Suprapubic skin (tissue), 4 donors: ENCODE measurements around the gene SERPINF2. TPM values are rescaled to one million over a fixed set of nuclear protein-coding genes. Genes with fewer than 3 reads are reported as not detected.
"Not testable (repeated sequence)": the region's sequence is repeated elsewhere in the genome, so short reads cannot be mapped to it uniquely, and the experiment has no call there.

Source experiments
- DNase-seq, 2 donors: peaks; one replicate each; pipeline ENCODE4 v3.0.0-alpha.2; 2019; ENCODE audit warnings: low spot score in 2 of 2
- H3K27ac ChIP-seq: fragments of 200-600 bp; sonication (generic); one replicate; pipeline ENCODE4 v1.5.1; 2019
- H3K27me3 ChIP-seq: fragments of 200-600 bp; sonication (generic); one replicate; pipeline ENCODE4 v1.5.1; 2019
- H3K36me3 ChIP-seq: fragments of 200-600 bp; sonication (generic); one replicate; pipeline ENCODE4 v1.5.1; 2019
- H3K4me1 ChIP-seq: fragments of 200-600 bp; sonication (generic); one replicate; pipeline ENCODE4 v1.5.1; 2019
- H3K4me3 ChIP-seq: fragments of 200-600 bp; sonication (generic); one replicate; pipeline ENCODE4 v1.5.1; 2019; ENCODE audit warnings: mild to moderate bottlenecking
- H3K9me3 ChIP-seq: fragments of 200-600 bp; sonication (generic); one replicate; pipeline ENCODE4 v1.5.1; 2019
- CTCF ChIP-seq, 2 donors: fragments of 200-600 bp in 1 of 2; fragments of 450-650 bp in 1 of 2; sonication (generic) in 1 of 2; IDR thresholded peaks; one replicate each; pipeline ENCODE4 v1.5.1; 2016 to 2019; ENCODE audit warnings: antibody characterized with exemption in 2 of 2, mild to moderate bottlenecking in 1 of 2, moderate library complexity in 1 of 2
- EP300 ChIP-seq: sonication (generic); formaldehyde crosslinking; IDR thresholded peaks from one replicate; pipeline ENCODE4 v1.6.1; 2017; ENCODE audit warnings: antibody characterized with exemption
- POLR2A ChIP-seq, 2 donors: fragments of 450-650 bp; IDR thresholded peaks; one replicate each; pipeline ENCODE4 v1.6.1; 2017; ENCODE audit warnings: antibody characterized with exemption in 2 of 2, mild to moderate bottlenecking in 2 of 2, moderate library complexity in 2 of 2
- POLR2AphosphoS5 ChIP-seq, 3 donors: sonication (generic); formaldehyde crosslinking; IDR thresholded peaks; one replicate each; pipeline ENCODE4 v1.6.1; 2017; ENCODE audit warnings: antibody characterized with exemption in 3 of 3
- WGBS: methylation state at CpG from one replicate; pipeline ENCODE4 v1.1.5; 2018; 5-methylcytosine and 5-hydroxymethylcytosine counted together
- total RNA-seq, 4 donors: library from RNA; depleted of rRNA; stranded (reverse); fragments of >200 nt; gene quantifications; one replicate each; pipeline ENCODE4 v1.1.0, GENCODE V29; 2016

Gene SERPINF2
- total RNA-seq = 1 to 10 TPM; 3.9 to 7.4 (median 5.9) TPM

DNA sequence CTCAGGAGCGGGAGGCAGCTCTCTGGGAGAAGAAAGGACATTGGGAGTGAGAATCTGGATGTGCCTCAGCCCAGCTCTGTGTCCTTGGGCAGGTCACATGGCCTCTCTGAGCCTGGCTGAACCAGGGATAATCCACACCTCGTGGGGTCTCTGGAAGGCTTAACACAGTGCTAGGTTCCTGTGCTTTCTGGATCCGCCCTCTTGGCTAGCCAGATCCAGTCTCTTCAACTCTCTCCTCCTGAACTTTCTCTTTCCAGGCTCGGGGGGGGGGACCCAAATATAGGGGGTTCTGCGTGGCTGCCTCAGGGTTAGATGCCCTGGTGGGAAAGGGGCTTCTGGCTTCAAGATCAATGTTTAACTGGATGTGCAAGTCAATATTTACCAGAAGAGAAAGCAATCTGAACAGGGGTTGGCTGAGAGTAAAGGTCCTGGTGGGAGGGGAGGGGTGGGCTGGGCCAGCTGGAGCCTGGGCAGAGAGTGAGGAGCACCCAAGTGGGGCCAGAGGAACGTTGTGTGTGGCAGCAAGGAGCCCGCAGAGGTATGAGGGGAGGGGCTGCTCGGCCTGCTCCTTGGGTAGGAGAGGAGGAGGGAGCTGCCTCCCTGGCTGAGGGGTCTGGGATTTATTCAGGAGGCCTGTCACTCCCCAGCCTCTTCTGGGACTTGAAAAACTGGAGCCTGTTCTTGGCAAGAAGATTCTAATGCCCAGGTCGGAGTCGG, at the start of gene SERPINF2:
SERPINF2 (plus strand) TSS at position 501 of the 717 bp plus-strand sequence. CDS start 2,125 bp downstream, outside the sequence.
- 69% methylated on average over 10 of the region's 10 CpGs for WGBS
- Histone ChIP-seq H3K4me3 (no peak within 1 kb of the TSS), H3K9me3 (no peaks in the 10 kb centered on the region), H3K36me3 (peaks cover 8% of the 10 kb centered on the region), H3K27ac (no peak within 1 kb of the TSS), H3K4me1 (peaks cover 39% of the 10 kb centered on the region), H3K27me3 (no peaks in the 10 kb centered on the region)
- peak in 1 of 2 donors; percentile 48 for DNase-seq
- TF ChIP-seq POLR2A (IDR thresholded peaks at IDR 0.05) (no peak), EP300 (no peak), POLR2AphosphoS5 (IDR thresholded peaks at IDR 0.05) (no peak), CTCF (IDR thresholded peaks at IDR 0.05) (no peak)

DNA sequence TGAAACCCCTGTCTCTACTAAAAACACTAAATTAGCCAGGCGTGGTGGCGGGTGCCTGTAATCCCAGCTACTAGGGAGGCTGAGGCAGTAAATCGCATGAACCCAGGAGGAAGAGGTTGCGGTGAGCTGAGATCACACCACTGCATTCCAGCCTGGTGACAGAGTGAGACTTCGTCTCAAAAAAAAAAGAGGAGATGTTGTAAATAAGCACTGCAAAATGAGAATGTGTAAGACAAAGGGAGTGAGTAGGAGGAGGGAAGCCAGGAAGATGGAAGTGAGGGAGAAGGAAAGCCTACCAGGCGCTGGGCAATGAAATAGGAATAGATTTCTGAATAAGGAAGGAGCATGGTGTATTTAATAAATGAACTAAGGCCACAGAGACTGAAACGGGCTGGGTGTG, 49.3 kb upstream of the SERPINF2 start:
- no peak overlapping the region for H3K27ac ChIP-seq
- H3K27me3 ChIP-seq = no peaks in the 10 kb centered on the region
- H3K4me3 ChIP-seq = no peak overlapping the region
- no peaks in the 10 kb centered on the region for H3K9me3 ChIP-seq
- WGBS = 85% methylated on average over 7 of the region's 7 CpGs
- DNase-seq = no peak
- H3K4me1 ChIP-seq = no peaks in the 10 kb centered on the region
- no peak for TF ChIP-seq POLR2A (IDR thresholded peaks at IDR 0.05)
- H3K36me3 ChIP-seq = no peaks in the 10 kb centered on the region

DNA sequence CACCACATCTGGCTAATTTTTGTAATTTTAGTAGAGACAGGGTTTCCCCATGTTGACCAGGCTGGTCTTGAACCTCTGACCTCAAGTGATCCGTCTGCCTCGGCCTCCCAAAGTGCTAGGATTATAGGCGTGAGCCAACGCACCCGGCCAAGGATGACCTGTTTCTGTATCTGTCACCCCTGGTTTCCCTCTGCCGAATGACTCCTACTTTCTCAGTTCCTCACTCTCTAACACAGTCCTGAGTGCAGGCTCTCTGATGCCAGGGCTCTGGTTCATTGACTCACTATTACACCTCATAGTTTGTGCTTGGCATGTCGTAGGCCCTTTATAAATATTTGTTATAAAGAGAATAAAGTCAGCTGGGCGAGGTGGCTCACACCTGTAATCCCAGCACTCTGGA, 47.3 kb upstream of the SERPINF2 start:
- Histone ChIP-seq H3K36me3 (no peaks in the 10 kb centered on the region), H3K27ac (no peak overlapping the region), H3K9me3 (no peaks in the 10 kb centered on the region), H3K4me1 (no peaks in the 10 kb centered on the region), H3K4me3 (no peak overlapping the region), H3K27me3 (no peaks in the 10 kb centered on the region)
- TF ChIP-seq EP300 = no peak
- TF ChIP-seq POLR2AphosphoS5 (IDR thresholded peaks at IDR 0.05) = no peak
- TF ChIP-seq POLR2A (IDR thresholded peaks at IDR 0.05) = no peak
- TF ChIP-seq CTCF (IDR thresholded peaks at IDR 0.05) = no peak
- WGBS = 94% methylated on average over 8 of the region's 8 CpGs
- no peak for DNase-seq

GRCh38 chr17:1697681-1698080, 45.0 kb upstream of the SERPINF2 start:
- H3K36me3 ChIP-seq = no peaks in the 10 kb centered on the region
- H3K27ac ChIP-seq = no peak overlapping the region
- no peaks in the 10 kb centered on the region for H3K4me1 ChIP-seq
- no peaks in the 10 kb centered on the region for H3K9me3 ChIP-seq
- DNase-seq = no peak
- no peaks in the 10 kb centered on the region for H3K27me3 ChIP-seq
- no peak for TF ChIP-seq POLR2AphosphoS5 (IDR thresholded peaks at IDR 0.05)
- TF ChIP-seq CTCF (IDR thresholded peaks at IDR 0.05) = no peak
- no peak for TF ChIP-seq POLR2A (IDR thresholded peaks at IDR 0.05)
- no peak for TF ChIP-seq EP300
- H3K4me3 ChIP-seq = no peak overlapping the region
- 68% methylated on average over 5 of the region's 5 CpGs for WGBS

GRCh38 chr17:1699891-1700290, 42.8 kb upstream of the SERPINF2 start:
- DNase-seq, H3K36me3 ChIP-seq, H3K27ac ChIP-seq, H3K27me3 ChIP-seq, H3K4me1 ChIP-seq, H3K4me3 ChIP-seq, H3K9me3 ChIP-seq: not testable (repeated sequence)
- WGBS = 88% methylated on average over 5 of the region's 5 CpGs

DNA sequence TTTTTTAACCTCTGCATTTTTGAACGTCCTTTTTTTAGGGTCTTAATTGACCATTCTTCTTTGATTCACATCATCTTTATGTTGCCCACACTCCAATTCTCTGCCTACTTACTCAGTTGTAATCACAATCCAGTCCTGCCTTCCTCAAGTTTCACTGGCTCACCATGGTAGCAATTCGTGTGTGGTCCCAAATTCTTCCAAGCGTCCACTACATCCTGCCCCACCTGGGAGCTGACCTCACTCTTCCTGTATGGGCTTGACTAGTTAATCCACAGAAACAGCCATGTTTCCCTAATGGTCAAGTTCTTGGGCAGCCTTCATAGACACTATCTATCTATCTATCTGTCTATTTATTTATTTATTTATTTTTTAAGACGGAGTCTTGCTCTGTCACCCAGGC, 39.6 kb upstream of the SERPINF2 start:
- 66% methylated on average over 4 of the region's 4 CpGs for WGBS
- Histone ChIP-seq H3K4me3 (no peak overlapping the region), H3K9me3 (no peaks in the 10 kb centered on the region), H3K27ac (no peak overlapping the region), H3K4me1 (no peaks in the 10 kb centered on the region), H3K27me3 (no peaks in the 10 kb centered on the region), H3K36me3 (no peaks in the 10 kb centered on the region)
- DNase-seq = no peak
- no peak for TF ChIP-seq POLR2A (IDR thresholded peaks at IDR 0.05)
- TF ChIP-seq CTCF (IDR thresholded peaks at IDR 0.05) = no peak
- no peak for TF ChIP-seq EP300
- TF ChIP-seq POLR2AphosphoS5 (IDR thresholded peaks at IDR 0.05) = no peak
